PFSK-1 (cell line): Measurements from ENCODE around the gene CHMP3.

ENCODE experiments used
- FOXP2 ChIP-seq: optimal IDR thresholded peaks from 2 replicates; pipeline ENCODE3; 2011; ENCODE audit warnings: borderline replicate concordance, control low read depth, inconsistent platforms; ENCODE audit not compliant: insufficient read depth; ENCODE audit errors: extremely low read length, extremely low read depth
- POLR2AphosphoS5 ChIP-seq: IDR thresholded peaks from 2 replicates; pipeline ENCODE4 v1.6.1; 2012; ENCODE audit warnings: low read depth, mild to moderate bottlenecking, control low read depth, low read length, moderate library complexity
- SIN3A ChIP-seq: IDR thresholded peaks from 2 replicates; pipeline ENCODE4 v1.6.1; 2012; ENCODE audit warnings: mild to moderate bottlenecking, low read length, moderate library complexity, borderline replicate concordance; ENCODE audit not compliant: insufficient read depth
- TAF1 ChIP-seq: IDR thresholded peaks from 2 replicates; pipeline ENCODE4 v1.6.1; 2012; ENCODE audit warnings: low read length, control low read depth, borderline replicate concordance; ENCODE audit not compliant: insufficient read depth
- TF ChIP-seq, protein P1 (sequence below), 2 experiments: IDR thresholded peaks; 2 replicates each; pipeline versions ENCODE4 v1.6.1 to v1.8.0; 2011 to 2012; ENCODE audit warnings: low read depth in 2 of 2, low read length in 2 of 2, control low read depth in 1 of 2, inconsistent platforms in 1 of 2, mild to moderate bottlenecking in 1 of 2, moderate library complexity in 1 of 2; ENCODE audit not compliant: insufficient read depth in 1 of 2

CHMP3 gene

DNA sequence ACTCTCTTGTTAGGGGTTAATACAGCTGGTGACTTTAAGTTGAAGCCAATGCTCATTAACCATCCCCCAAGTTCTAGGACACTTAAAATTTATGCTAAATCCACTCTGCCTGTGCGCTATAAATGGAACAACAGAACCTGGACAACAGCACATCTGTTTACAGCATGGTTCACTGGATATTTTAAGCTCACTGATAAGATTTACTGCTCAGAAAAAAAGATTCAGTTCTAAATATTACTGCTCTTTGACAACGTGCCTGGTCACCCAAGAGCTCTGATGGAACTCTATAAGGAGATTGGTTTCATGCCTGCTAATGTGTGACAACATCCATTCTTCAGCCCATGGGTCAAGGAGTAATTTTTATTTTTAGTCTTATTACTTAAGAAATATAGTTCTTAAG lies 32.9 kb upstream of the CHMP3 start:
- TF ChIP-seq POLR2AphosphoS5 (no peak), FOXP2 (no peak)

DNA sequence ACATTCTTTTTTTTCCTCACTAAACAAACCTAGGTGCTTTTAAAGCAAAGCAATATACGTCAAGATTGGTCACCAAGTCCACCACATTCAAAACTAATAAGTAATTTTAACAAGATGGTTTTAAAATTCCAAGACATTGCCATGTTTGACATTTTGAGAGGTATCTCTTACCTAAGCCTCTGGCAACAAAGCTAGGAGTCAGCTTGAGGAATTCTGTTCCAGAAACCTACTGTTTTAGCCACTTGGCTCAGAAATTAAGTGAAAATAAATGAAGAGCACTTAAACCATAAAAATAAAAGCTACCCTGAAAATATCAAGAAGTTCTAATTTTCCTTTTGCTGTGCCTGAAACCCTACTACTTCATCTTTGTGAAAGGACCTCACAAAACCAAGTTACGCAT lies 30.0 kb upstream of the CHMP3 start:
- TF ChIP-seq TAF1 (no peak), POLR2AphosphoS5 (no peak), SIN3A (no peak), FOXP2 (no peak)
- TF ChIP-seq, protein P1, sequence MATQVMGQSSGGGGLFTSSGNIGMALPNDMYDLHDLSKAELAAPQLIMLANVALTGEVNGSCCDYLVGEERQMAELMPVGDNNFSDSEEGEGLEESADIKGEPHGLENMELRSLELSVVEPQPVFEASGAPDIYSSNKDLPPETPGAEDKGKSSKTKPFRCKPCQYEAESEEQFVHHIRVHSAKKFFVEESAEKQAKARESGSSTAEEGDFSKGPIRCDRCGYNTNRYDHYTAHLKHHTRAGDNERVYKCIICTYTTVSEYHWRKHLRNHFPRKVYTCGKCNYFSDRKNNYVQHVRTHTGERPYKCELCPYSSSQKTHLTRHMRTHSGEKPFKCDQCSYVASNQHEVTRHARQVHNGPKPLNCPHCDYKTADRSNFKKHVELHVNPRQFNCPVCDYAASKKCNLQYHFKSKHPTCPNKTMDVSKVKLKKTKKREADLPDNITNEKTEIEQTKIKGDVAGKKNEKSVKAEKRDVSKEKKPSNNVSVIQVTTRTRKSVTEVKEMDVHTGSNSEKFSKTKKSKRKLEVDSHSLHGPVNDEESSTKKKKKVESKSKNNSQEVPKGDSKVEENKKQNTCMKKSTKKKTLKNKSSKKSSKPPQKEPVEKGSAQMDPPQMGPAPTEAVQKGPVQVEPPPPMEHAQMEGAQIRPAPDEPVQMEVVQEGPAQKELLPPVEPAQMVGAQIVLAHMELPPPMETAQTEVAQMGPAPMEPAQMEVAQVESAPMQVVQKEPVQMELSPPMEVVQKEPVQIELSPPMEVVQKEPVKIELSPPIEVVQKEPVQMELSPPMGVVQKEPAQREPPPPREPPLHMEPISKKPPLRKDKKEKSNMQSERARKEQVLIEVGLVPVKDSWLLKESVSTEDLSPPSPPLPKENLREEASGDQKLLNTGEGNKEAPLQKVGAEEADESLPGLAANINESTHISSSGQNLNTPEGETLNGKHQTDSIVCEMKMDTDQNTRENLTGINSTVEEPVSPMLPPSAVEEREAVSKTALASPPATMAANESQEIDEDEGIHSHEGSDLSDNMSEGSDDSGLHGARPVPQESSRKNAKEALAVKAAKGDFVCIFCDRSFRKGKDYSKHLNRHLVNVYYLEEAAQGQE (IDR thresholded peaks at IDR 0.05; ENCODE audit: insufficient read depth in 1 of 2, low read depth in 2 of 2, low read length in 2 of 2), result no peak

DNA sequence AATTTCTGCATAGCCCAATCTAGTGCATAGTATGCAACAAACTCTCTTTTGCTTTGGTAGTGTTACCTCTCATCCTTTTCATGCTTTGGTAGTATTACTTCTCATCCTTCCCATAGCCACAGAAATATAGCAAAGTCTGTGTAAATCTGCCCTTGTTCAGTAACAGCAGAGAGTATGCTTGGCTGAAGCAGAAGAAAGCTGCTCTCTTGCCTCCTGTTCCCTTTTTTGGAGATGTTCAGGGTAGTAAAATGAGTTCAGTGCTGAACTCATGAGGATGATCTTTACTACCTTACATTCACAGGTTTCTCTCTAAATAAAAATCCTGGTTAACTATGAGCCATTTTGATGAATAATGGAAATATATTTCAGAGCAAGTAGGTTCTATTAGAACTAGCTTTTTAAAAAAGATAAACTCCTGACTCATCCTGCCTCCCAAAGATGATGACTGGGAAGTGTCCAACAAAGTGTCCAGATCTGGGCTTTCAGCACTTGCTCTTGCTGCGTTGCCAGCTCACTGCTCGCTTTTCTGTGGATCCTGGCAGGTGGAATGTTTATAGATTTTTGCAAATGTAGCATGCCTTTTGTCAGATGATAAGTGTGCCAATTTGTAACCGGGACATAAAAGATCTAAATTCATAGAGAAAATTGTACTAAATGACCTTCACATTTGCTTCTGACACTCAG lies 29.4 kb upstream of the CHMP3 start:
- TF ChIP-seq FOXP2, result no peak
- no peak for TF ChIP-seq POLR2AphosphoS5
- TF ChIP-seq, protein P1 (IDR thresholded peaks at IDR 0.05; ENCODE audit: insufficient read depth in 1 of 2, low read depth in 2 of 2, low read length in 2 of 2), result no peak
- TF ChIP-seq TAF1, result no peak
- TF ChIP-seq SIN3A, result no peak

DNA sequence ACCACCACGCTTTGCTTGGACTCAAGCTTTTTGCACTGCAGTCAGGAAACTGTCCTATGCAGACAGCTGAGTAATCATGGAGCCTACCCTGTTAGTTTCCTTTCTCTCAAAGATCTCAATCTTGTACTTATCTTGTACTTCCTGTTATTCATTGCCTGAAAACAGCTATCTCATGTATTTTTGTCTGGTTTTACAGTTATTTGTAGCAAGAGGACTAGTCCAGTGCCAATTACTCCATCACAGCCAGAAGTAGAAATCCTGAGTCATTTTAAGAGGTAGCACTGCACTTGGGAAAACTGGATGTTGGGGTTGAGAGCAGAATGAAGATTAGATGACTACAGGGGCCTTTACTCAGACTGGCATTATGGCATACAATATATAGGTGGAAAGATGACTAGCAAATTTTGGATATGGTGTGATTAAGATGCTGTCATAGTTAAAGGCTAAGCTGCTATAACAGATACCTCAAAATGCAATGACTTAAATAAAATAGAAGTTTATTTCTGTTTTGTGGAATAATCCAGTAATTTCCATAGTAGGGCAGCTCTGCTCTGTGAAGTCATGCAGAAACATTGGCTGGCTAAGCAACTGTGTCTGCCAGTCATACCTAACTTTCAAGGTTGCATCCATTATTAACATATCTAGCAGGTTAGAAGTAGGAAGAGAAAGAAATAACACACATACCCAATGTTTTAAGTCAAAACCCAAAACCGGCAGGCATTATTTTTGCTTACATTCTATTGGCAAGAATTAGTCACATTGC lies 21.1 kb upstream of the CHMP3 start:
- TF ChIP-seq POLR2AphosphoS5 (no peak), TAF1 (no peak), FOXP2 (no peak), SIN3A (no peak)
- TF ChIP-seq, protein P1 (IDR thresholded peaks at IDR 0.05; ENCODE audit: insufficient read depth in 1 of 2, low read depth in 2 of 2, low read length in 2 of 2), result no peak

DNA sequence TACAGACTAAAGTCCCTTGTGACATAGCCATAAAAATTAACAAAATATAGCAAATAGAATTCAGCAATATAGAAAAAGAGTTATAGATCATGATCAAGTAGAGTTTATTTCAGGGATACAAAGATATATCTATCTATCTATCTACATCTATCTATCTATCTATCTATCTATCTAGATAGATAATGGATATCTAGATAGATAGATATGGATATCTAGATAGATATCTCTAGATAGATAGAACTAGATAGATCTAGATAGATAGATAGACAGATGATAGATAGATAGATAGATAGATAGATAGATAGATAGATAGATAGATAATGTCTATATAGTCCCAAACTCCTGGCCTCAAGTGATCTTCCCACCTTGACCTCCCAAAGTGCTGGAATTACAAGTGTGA lies 17.3 kb upstream of the CHMP3 start:
- TF ChIP-seq TAF1 (no peak), FOXP2 (no peak), POLR2AphosphoS5 (no peak), SIN3A (no peak)
- TF ChIP-seq, protein P1 (IDR thresholded peaks at IDR 0.05; ENCODE audit: insufficient read depth in 1 of 2, low read depth in 2 of 2, low read length in 2 of 2), result no peak
